Mucosa of gallbladder (tissue), 1 donor: ENCODE measurements around the gene SYNE1. TPM values are rescaled to one million over a fixed set of nuclear protein-coding genes. Genes with fewer than 3 reads are reported as not detected.
"Not testable (repeated sequence)": the region's sequence is repeated elsewhere in the genome, so short reads cannot be mapped to it uniquely, and the experiment has no call there.

ENCODE experiments used
- DNase-seq: peaks from one replicate; pipeline ENCODE4 v3.0.0-alpha.2; 2020; ENCODE audit warnings: low spot score
- total RNA-seq: library from RNA; stranded (reverse); gene quantifications from one replicate; pipeline ENCODE4 v1.2.1, GENCODE V29; 2021
- donor health status: DM: no; HTN: no; CAD: no.

Gene SYNE1
- total RNA-seq, 1 donor from 2014 or later, result 65.6 TPM

GRCh38 chr6:152571089-152571488 lies 66.1 kb downstream of the SYNE1 start:
- no peak for DNase-seq

GRCh38 chr6:152566103-152566875 lies 70.9 kb downstream of the SYNE1 start:
- no peak for DNase-seq

- DNase-seq, result no peak
Measured at GRCh38 chr6:152563177-152563576, 74.0 kb downstream of the SYNE1 start.

- not testable (repeated sequence) for DNase-seq
Measured at GRCh38 chr6:152558798-152559197, 78.4 kb downstream of the SYNE1 start.

- no peak for DNase-seq
Measured at GRCh38 chr6:152557502-152557901, 79.7 kb downstream of the SYNE1 start.

- DNase-seq, result no peak
Measured at GRCh38 chr6:152554851-152555250, 82.3 kb downstream of the SYNE1 start.

- peak; percentile 51 for DNase-seq
Measured at GRCh38 chr6:152552616-152553209, 84.4 kb downstream of the SYNE1 start.

GRCh38 chr6:152543519-152543918 lies 93.6 kb downstream of the SYNE1 start:
- DNase-seq, result no peak

GRCh38 chr6:152540381-152540780 lies 96.8 kb downstream of the SYNE1 start:
- no peak for DNase-seq

- no peak for DNase-seq
Measured at GRCh38 chr6:152534541-152534940, 102.6 kb downstream of the SYNE1 start.

- DNase-seq, result no peak
Measured at GRCh38 chr6:152532556-152533422, 104.4 kb downstream of the SYNE1 start.

- DNase-seq, result no peak
Measured at GRCh38 chr6:152531659-152532058, 105.5 kb downstream of the SYNE1 start.

GRCh38 chr6:152529369-152529768 lies 107.8 kb downstream of the SYNE1 start:
- no peak for DNase-seq

GRCh38 chr6:152514120-152514519 lies 123.0 kb downstream of the SYNE1 start:
- not testable (repeated sequence) for DNase-seq

GRCh38 chr6:152509916-152510315 lies 127.2 kb downstream of the SYNE1 start:
- no peak for DNase-seq

- no peak for DNase-seq
Measured at GRCh38 chr6:152508477-152508876, 128.7 kb downstream of the SYNE1 start.

- no peak for DNase-seq
Measured at GRCh38 chr6:152503546-152503945, 133.6 kb downstream of the SYNE1 start.

- no peak for DNase-seq
Measured at GRCh38 chr6:152502421-152503188, 134.6 kb downstream of the SYNE1 start.

- DNase-seq, result no peak
Measured at GRCh38 chr6:152499931-152500330, 137.2 kb downstream of the SYNE1 start.

- DNase-seq, result no peak
Measured at GRCh38 chr6:152496731-152497130, 140.4 kb downstream of the SYNE1 start.

GRCh38 chr6:152495456-152495855 lies 141.7 kb downstream of the SYNE1 start:
- DNase-seq, result not testable (repeated sequence)

- DNase-seq, result not testable (repeated sequence)
Measured at GRCh38 chr6:152492281-152492680, 144.9 kb downstream of the SYNE1 start.
